ENCODE results near the gene HAUS7.

DNA sequence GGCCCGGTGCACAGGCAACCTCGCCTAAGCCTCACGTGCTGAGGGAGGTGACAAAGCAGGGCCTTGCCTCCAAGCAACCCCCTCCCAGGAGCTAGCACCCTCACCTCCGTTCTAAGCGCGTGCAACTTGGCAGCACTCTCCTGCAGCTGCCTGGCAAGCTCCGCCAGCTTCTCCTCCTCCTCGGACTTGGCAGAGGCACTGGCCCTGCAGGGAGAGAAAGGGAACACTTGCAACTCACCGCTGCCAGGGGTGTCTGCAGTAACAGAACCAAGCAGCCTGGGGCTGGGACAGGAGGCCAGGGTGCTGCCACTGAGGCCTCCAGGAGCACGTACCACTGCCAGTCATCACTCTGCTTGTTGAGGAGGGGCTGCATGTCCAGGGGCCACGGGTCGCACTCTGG is 14.2 kb downstream of the HAUS7 start:
- no peak for TF ChIP-seq RAD21 (conservative IDR thresholded peaks at IDR 0.05)
- TF ChIP-seq, protein P1, sequence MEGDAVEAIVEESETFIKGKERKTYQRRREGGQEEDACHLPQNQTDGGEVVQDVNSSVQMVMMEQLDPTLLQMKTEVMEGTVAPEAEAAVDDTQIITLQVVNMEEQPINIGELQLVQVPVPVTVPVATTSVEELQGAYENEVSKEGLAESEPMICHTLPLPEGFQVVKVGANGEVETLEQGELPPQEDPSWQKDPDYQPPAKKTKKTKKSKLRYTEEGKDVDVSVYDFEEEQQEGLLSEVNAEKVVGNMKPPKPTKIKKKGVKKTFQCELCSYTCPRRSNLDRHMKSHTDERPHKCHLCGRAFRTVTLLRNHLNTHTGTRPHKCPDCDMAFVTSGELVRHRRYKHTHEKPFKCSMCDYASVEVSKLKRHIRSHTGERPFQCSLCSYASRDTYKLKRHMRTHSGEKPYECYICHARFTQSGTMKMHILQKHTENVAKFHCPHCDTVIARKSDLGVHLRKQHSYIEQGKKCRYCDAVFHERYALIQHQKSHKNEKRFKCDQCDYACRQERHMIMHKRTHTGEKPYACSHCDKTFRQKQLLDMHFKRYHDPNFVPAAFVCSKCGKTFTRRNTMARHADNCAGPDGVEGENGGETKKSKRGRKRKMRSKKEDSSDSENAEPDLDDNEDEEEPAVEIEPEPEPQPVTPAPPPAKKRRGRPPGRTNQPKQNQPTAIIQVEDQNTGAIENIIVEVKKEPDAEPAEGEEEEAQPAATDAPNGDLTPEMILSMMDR (IDR thresholded peaks at IDR 0.05; ENCODE audit: poor library complexity, severe bottlenecking), result no peak
- no peak for TF ChIP-seq EP300 (conservative IDR thresholded peaks at IDR 0.05; ENCODE audit: poor library complexity, severe bottlenecking)
- TF ChIP-seq MXI1 (conservative IDR thresholded peaks at IDR 0.05; ENCODE audit: poor library complexity, severe bottlenecking), result no peak
- no peak for TF ChIP-seq EZH2 (IDR thresholded peaks at IDR 0.05; ENCODE audit: borderline replicate concordance, insufficient read depth, low read length, poor library complexity, severe bottlenecking)
- TF ChIP-seq, protein P2, sequence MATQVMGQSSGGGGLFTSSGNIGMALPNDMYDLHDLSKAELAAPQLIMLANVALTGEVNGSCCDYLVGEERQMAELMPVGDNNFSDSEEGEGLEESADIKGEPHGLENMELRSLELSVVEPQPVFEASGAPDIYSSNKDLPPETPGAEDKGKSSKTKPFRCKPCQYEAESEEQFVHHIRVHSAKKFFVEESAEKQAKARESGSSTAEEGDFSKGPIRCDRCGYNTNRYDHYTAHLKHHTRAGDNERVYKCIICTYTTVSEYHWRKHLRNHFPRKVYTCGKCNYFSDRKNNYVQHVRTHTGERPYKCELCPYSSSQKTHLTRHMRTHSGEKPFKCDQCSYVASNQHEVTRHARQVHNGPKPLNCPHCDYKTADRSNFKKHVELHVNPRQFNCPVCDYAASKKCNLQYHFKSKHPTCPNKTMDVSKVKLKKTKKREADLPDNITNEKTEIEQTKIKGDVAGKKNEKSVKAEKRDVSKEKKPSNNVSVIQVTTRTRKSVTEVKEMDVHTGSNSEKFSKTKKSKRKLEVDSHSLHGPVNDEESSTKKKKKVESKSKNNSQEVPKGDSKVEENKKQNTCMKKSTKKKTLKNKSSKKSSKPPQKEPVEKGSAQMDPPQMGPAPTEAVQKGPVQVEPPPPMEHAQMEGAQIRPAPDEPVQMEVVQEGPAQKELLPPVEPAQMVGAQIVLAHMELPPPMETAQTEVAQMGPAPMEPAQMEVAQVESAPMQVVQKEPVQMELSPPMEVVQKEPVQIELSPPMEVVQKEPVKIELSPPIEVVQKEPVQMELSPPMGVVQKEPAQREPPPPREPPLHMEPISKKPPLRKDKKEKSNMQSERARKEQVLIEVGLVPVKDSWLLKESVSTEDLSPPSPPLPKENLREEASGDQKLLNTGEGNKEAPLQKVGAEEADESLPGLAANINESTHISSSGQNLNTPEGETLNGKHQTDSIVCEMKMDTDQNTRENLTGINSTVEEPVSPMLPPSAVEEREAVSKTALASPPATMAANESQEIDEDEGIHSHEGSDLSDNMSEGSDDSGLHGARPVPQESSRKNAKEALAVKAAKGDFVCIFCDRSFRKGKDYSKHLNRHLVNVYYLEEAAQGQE (IDR thresholded peaks at IDR 0.05; ENCODE audit: borderline replicate concordance), result no peak

All from neural cell (in vitro differentiated cells).